Neural crest cell (in vitro differentiated cells): ENCODE data around the gene HDAC3. TPM values are rescaled to one million over a fixed set of nuclear protein-coding genes. Genes with fewer than 3 reads are reported as not detected.

ENCODE experiments used
- DNase-seq: peaks from one replicate; pipeline ENCODE4 v3.0.0; 2021; ENCODE audit warnings: low read depth, mixed read lengths, low spot score
- H3K27ac Mint-ChIP-seq: one replicate; pipeline ENCODE4 v1.8.0; 2021; ENCODE audit warnings: mild to moderate bottlenecking, mixed read lengths; ENCODE audit not compliant: unreplicated experiment
- H3K27me3 Mint-ChIP-seq: 2 replicates; pipeline ENCODE4 v1.8.0; 2021; ENCODE audit warnings: low read depth, mild to moderate bottlenecking, mixed read lengths
- H3K36me3 Mint-ChIP-seq: 2 replicates; pipeline ENCODE4 v1.8.0; 2021; ENCODE audit warnings: low read depth, mild to moderate bottlenecking, mixed read lengths
- H3K4me1 Mint-ChIP-seq: 2 replicates; pipeline ENCODE4 v1.8.0; 2021; ENCODE audit warnings: mixed read lengths
- H3K4me3 Mint-ChIP-seq: one replicate; pipeline ENCODE4 v1.8.0; 2021; ENCODE audit warnings: mild to moderate bottlenecking, mixed read lengths
- H3K9me3 Mint-ChIP-seq: 2 replicates; pipeline ENCODE4 v1.8.0; 2021; ENCODE audit warnings: mixed read lengths
- CTCF ChIP-seq: fragments of 200-600 bp; sonication (generic); conservative IDR thresholded peaks from 2 replicates; pipeline ENCODE4 v1.5.0; 2021; ENCODE audit warnings: antibody characterized with exemption, mild to moderate bottlenecking
- total RNA-seq: library from RNA; stranded (reverse); gene quantifications from 2 replicates; pipeline ENCODE4 v1.2.1, GENCODE V29; 2021

HDAC3 gene
- total RNA-seq, 1 donor from 2014 or later: 114 TPM

GRCh38 chr5:141634720-141635119 lies 1.9 kb downstream of the HDAC3 start:
- Mint-ChIP-seq H3K9me3 (no peaks in the 10 kb centered on the region), H3K4me1 (peaks cover 27% of the 10 kb centered on the region), H3K27ac (no peak overlapping the region), H3K4me3 (peak overlapping the region; percentile 97), H3K36me3 (peaks cover 3% of the 10 kb centered on the region), H3K27me3 (peaks cover 2% of the 10 kb centered on the region)
- no peak for DNase-seq
- no peak for TF ChIP-seq CTCF

- DNase-seq: no peak
- Mint-ChIP-seq H3K36me3 (peaks cover 3% of the 10 kb centered on the region), H3K4me1 (peaks cover 27% of the 10 kb centered on the region), H3K27ac (no peak overlapping the region), H3K9me3 (no peaks in the 10 kb centered on the region), H3K4me3 (peak overlapping the region; percentile 3), H3K27me3 (peaks cover 2% of the 10 kb centered on the region)
- TF ChIP-seq CTCF: no peak
Observed at GRCh38 chr5:141633871-141634561, 2.6 kb downstream of the HDAC3 start.

- no peak for DNase-seq
- peak overlapping the region; percentile 47 for H3K4me3 Mint-ChIP-seq
- H3K4me1 Mint-ChIP-seq: peaks cover 23% of the 10 kb centered on the region
- H3K27ac Mint-ChIP-seq: no peak overlapping the region
- H3K27me3 Mint-ChIP-seq: no peaks in the 10 kb centered on the region
- H3K9me3 Mint-ChIP-seq: no peaks in the 10 kb centered on the region
- TF ChIP-seq CTCF: no peak
- H3K36me3 Mint-ChIP-seq: peaks cover 6% of the 10 kb centered on the region
Observed at GRCh38 chr5:141632650-141633049, 4.0 kb downstream of the HDAC3 start.

GRCh38 chr5:141630570-141631140 lies 6.0 kb downstream of the HDAC3 start:
- Mint-ChIP-seq H3K27ac (no peak overlapping the region), H3K4me3 (no peak overlapping the region), H3K27me3 (no peaks in the 10 kb centered on the region), H3K36me3 (peaks cover 11% of the 10 kb centered on the region), H3K9me3 (no peaks in the 10 kb centered on the region), H3K4me1 (peaks cover 15% of the 10 kb centered on the region)
- TF ChIP-seq CTCF: no peak
- no peak for DNase-seq

- Mint-ChIP-seq H3K27me3 (no peaks in the 10 kb centered on the region), H3K4me1 (no peaks in the 10 kb centered on the region), H3K36me3 (peaks cover 7% of the 10 kb centered on the region), H3K9me3 (no peaks in the 10 kb centered on the region), H3K27ac (no peak overlapping the region), H3K4me3 (no peak overlapping the region)
- TF ChIP-seq CTCF: no peak
- no peak for DNase-seq
Observed at GRCh38 chr5:141628175-141628788, 8.4 kb downstream of the HDAC3 start.
